HCT116 (cell line): ENCODE results near the gene PNKP. TPM values are rescaled to one million over a fixed set of nuclear protein-coding genes. Genes with fewer than 3 reads are reported as not detected.

Experiments
- ATAC-seq: fragments of 200-7000 bp; cut with Tn5 transposase; 2 replicates; pipeline ENCODE4 v1.9.1; 2020; ENCODE audit warnings: mild to moderate bottlenecking, moderate library complexity
- BruUV-seq: library from RNA; stranded (reverse); fragments of 400-500 nt; replicated peaks from 2 replicates; lab custom pipeline; 2021; lab: Mats Ljungman, UMichigan
- CTCF ChIA-PET: fragments of 300-600 bp; sonication (Branson Sonifier 250); formaldehyde crosslinking; loops from one replicate; lab custom pipeline; 2021; ENCODE audit warnings: antibody characterized with exemption; lab: Charles Lee
- POLR2A ChIA-PET: fragments of 300-600, 350-600 bp; sonication (Branson Sonifier 250); formaldehyde crosslinking; loops from one replicate; lab custom pipeline; 2021; ENCODE audit warnings: antibody characterized with exemption; lab: Charles Lee
- RAD21 ChIA-PET, 2 experiments: fragments of 300-600 bp; sonication (Branson Sonifier 250); formaldehyde crosslinking; loops; one replicate each; lab custom pipeline; 2023; ENCODE audit warnings: low total read pairs in 2 of 2; ENCODE audit not compliant: uncharacterized antibody in 2 of 2, unreplicated experiment in 2 of 2, low non-redundant PET in 1 of 2; lab: Charles Lee
- DNase-seq: peaks from one replicate; pipeline ENCODE4 v3.0.0-alpha.2; 2010; ENCODE audit warnings: low read depth, low spot score
- H2AFZ ChIP-seq: fragments of 200-600 bp; shearing (Covaris generic), sonication (generic); 2 replicates; pipeline ENCODE4 v1.6.1; 2017; ENCODE audit warnings: low read depth, mixed run types, mixed read lengths, antibody characterized with exemption, low read length; ENCODE audit not compliant: poor library complexity, severe bottlenecking
- H3K27ac ChIP-seq: 2 replicates; pipeline ENCODE4 v1.5.1; 2012; ENCODE audit warnings: low read depth, low read length
- H3K27me3 ChIP-seq: fragments of 200-600 bp; sonication (generic); 2 replicates; pipeline ENCODE4 v1.6.1; 2016; ENCODE audit warnings: mixed run types, low read length, mixed read lengths; ENCODE audit not compliant: insufficient read depth
- H3K36me3 ChIP-seq, 2 experiments: fragments of 200-500 bp in 1 of 2; fragments of 200-600 bp in 1 of 2; sonication (Bioruptor generic) in 1 of 2; sonication (generic) in 1 of 2; 2 replicates each; pipeline versions ENCODE4 v1.5.1 to v1.6.1; 2014 to 2016; ENCODE audit warnings: low read length in 2 of 2, inconsistent platforms in 1 of 2, mixed read lengths in 1 of 2, mixed run types in 1 of 2; ENCODE audit not compliant: insufficient read depth in 2 of 2, control insufficient read depth in 1 of 2
- H3K4me1 ChIP-seq, 2 experiments: fragments of 200-600 bp in 1 of 2; sonication (generic) in 1 of 2; 2 replicates each; pipeline versions ENCODE4 v1.5.1 to v1.6.1; 2012 to 2017; ENCODE audit warnings: low read length in 2 of 2, inconsistent platforms in 1 of 2, mild to moderate bottlenecking in 1 of 2, mixed read lengths in 1 of 2, mixed run types in 1 of 2, moderate library complexity in 1 of 2; ENCODE audit not compliant: insufficient read depth in 2 of 2, control insufficient read depth in 1 of 2
- H3K4me2 ChIP-seq: fragments of 200-600 bp; sonication (generic); 2 replicates; pipeline ENCODE4 v1.6.1; 2017; ENCODE audit warnings: mixed run types, low read length, mixed read lengths
- H3K4me3 ChIP-seq, 2 experiments: fragments of 200-600 bp in 1 of 2; sonication (generic) in 1 of 2; replicated peaks in 1 of 2; 2 replicates each; pipeline ENCODE4 v1.5.1; 2011 to 2016; ENCODE audit warnings: low read length in 2 of 2, control low read depth in 1 of 2, low read depth in 1 of 2, mild to moderate bottlenecking in 1 of 2, mixed read lengths in 1 of 2, mixed run types in 1 of 2
- H3K79me2 ChIP-seq: fragments of 200-600 bp; sonication (generic); 2 replicates; pipeline ENCODE4 v1.6.1; 2017; ENCODE audit warnings: mild to moderate bottlenecking, mixed run types, low read length, moderate library complexity, mixed read lengths; ENCODE audit not compliant: insufficient read depth
- H3K9ac ChIP-seq: fragments of 200-600 bp; sonication (generic); 2 replicates; pipeline ENCODE4 v1.6.1; 2016; ENCODE audit warnings: low read length, mixed read lengths
- H3K9me2 ChIP-seq: fragments of 200-600 bp; sonication (generic), shearing (Covaris generic); 2 replicates; pipeline ENCODE4 v1.6.1; 2017; ENCODE audit warnings: mixed run types, mild to moderate bottlenecking, moderate library complexity; ENCODE audit not compliant: insufficient read depth
- H3K9me3 ChIP-seq, 2 experiments: fragments of 200-500 bp in 1 of 2; fragments of 200-600 bp in 1 of 2; sonication (Bioruptor generic) in 1 of 2; sonication (generic) in 1 of 2; 2 replicates each; pipeline ENCODE4 v1.6.1; 2014 to 2017; ENCODE audit warnings: low read length in 2 of 2, mixed read lengths in 2 of 2, inconsistent platforms in 1 of 2, low read depth in 1 of 2, mild to moderate bottlenecking in 1 of 2, mixed run types in 1 of 2, moderate library complexity in 1 of 2; ENCODE audit not compliant: control insufficient read depth in 1 of 2, insufficient read depth in 1 of 2
- H4K20me1 ChIP-seq: fragments of 200-600 bp; sonication (generic), shearing (Covaris generic); 2 replicates; pipeline ENCODE4 v1.6.1; 2017; ENCODE audit warnings: mixed run types, mild to moderate bottlenecking, moderate library complexity; ENCODE audit not compliant: insufficient read depth
- ATF3 ChIP-seq: IDR thresholded peaks from 2 replicates; pipeline ENCODE4 v1.6.1; 2012
- CTCF ChIP-seq, 3 experiments: fragments of 200-600 bp in 1 of 3; sonication (generic) in 1 of 3; IDR thresholded peaks in 2 of 3; conservative IDR thresholded peaks in 1 of 3; 2 replicates each; pipeline ENCODE4 v1.5.1; 2012 to 2017; ENCODE audit warnings: low read depth in 2 of 3, low read length in 2 of 3, antibody characterized with exemption in 1 of 3, borderline replicate concordance in 1 of 3, control low read depth in 1 of 3, mild to moderate bottlenecking in 1 of 3, mixed read lengths in 1 of 3, mixed run types in 1 of 3, moderate library complexity in 1 of 3; ENCODE audit not compliant: insufficient read depth in 1 of 3
- POLR2A ChIP-seq: IDR thresholded peaks from 2 replicates; pipeline ENCODE4 v1.7.0; 2011; ENCODE audit warnings: borderline replicate concordance; ENCODE audit not compliant: insufficient read depth, insufficient read length; ENCODE audit errors: extremely low read depth
- REST ChIP-seq: IDR thresholded peaks from 2 replicates; pipeline ENCODE4 v1.6.1; 2012; ENCODE audit warnings: low read depth
- SP1 ChIP-seq: IDR thresholded peaks from 2 replicates; pipeline ENCODE4 v1.6.1; 2012; ENCODE audit warnings: low read depth
- SRF ChIP-seq: IDR thresholded peaks from 2 replicates; pipeline ENCODE4 v1.6.1; 2012; ENCODE audit warnings: low read depth
- ZBTB33 ChIP-seq: IDR thresholded peaks from 2 replicates; pipeline ENCODE4 v1.6.1; 2011; ENCODE audit warnings: mild to moderate bottlenecking, low read length, moderate library complexity; ENCODE audit not compliant: insufficient replicate concordance; ENCODE audit errors: extremely low read depth
- intact Hi-C: fragments of 100-400 bp; cut with micrococcal nuclease; formaldehyde crosslinking; loops from 2 replicates; pipeline ENCODE4 v1.10.0; 2022
- total RNA-seq: library from RNA; stranded (reverse); gene quantifications from one replicate; pipeline ENCODE4 v1.2.1, GENCODE V29; 2021; ENCODE audit not compliant: unreplicated experiment

The PNKP gene
- total RNA-seq, 1 experiment from 2014 or later, result 129 TPM

GRCh38 chr19:49827034-49827433, 40.3 kb downstream of the PNKP start:
- TF ChIP-seq POLR2A (no peak), CTCF (IDR thresholded peaks at IDR 0.05 in 2 of 3, conservative IDR thresholded peaks at IDR 0.05 in 1 of 3; ENCODE audit: borderline replicate concordance in 1 of 3, insufficient read depth in 1 of 3, low read depth in 2 of 3, low read length in 2 of 3) (no peak), SRF (no peak), ATF3 (no peak), ZBTB33 (no peak), REST (no peak), SP1 (no peak)
- Histone ChIP-seq H3K9me2 (no peaks in the 10 kb centered on the region), H3K79me2 (peaks cover 46% of the 10 kb centered on the region), H3K9ac (no peak overlapping the region), H3K4me1 (no peaks in the 10 kb centered on the region), H3K27ac (no peak overlapping the region), H3K9me3 (no peaks in the 10 kb centered on the region), H2AFZ (no peak overlapping the region), H3K4me3 (no peak overlapping the region), H3K27me3 (no peaks in the 10 kb centered on the region), H3K36me3 (peaks cover 8 to 18% of the 10 kb centered on the region in 2 experiments; a peak in 3 of 4 replicates), H4K20me1 (no peaks in the 10 kb centered on the region), H3K4me2 (no peak overlapping the region)
- ChIA-PET RAD21 (no interaction called here), POLR2A (no interaction called here), CTCF (no interaction called here)
- ATAC-seq, result no peak
- intact Hi-C loops, result no loop called here
- no peak for DNase-seq
- BruUV-seq, result no TSS peak
